Liver (tissue), 3 donors: ENCODE results near the gene DDR2.

ENCODE experiments used
- RAD21 ChIP-seq, 2 donors: IDR thresholded peaks; 2 replicates each; pipeline ENCODE4 v1.6.1; 2016; ENCODE audit warnings: antibody characterized with exemption in 2 of 2, mild to moderate bottlenecking in 2 of 2
- TF ChIP-seq, protein P1 (sequence below): fragments of 150-350 bp; IDR thresholded peaks from 2 replicates; pipeline ENCODE4 v1.5.1; 2017; ENCODE audit warnings: improper control_type of control experiment, low read depth, low read length; ENCODE audit not compliant: missing input control
- TF ChIP-seq, protein P2 (sequence below): IDR thresholded peaks from 2 replicates; pipeline ENCODE4 v1.6.1; 2016; ENCODE audit warnings: antibody characterized with exemption
- donor health status: healthy.
- donor health status: healthy.

- TF ChIP-seq, protein P1, sequence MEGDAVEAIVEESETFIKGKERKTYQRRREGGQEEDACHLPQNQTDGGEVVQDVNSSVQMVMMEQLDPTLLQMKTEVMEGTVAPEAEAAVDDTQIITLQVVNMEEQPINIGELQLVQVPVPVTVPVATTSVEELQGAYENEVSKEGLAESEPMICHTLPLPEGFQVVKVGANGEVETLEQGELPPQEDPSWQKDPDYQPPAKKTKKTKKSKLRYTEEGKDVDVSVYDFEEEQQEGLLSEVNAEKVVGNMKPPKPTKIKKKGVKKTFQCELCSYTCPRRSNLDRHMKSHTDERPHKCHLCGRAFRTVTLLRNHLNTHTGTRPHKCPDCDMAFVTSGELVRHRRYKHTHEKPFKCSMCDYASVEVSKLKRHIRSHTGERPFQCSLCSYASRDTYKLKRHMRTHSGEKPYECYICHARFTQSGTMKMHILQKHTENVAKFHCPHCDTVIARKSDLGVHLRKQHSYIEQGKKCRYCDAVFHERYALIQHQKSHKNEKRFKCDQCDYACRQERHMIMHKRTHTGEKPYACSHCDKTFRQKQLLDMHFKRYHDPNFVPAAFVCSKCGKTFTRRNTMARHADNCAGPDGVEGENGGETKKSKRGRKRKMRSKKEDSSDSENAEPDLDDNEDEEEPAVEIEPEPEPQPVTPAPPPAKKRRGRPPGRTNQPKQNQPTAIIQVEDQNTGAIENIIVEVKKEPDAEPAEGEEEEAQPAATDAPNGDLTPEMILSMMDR, result no peak
- TF ChIP-seq RAD21 (IDR thresholded peaks at IDR 0.05), result no peak
- TF ChIP-seq, protein P2, sequence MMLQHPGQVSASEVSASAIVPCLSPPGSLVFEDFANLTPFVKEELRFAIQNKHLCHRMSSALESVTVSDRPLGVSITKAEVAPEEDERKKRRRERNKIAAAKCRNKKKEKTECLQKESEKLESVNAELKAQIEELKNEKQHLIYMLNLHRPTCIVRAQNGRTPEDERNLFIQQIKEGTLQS, result no peak
These were observed 77.6 kb downstream of the DDR2 start for GRCh38 chr1:162709870-162710269.
